Lower leg skin (tissue), 3 donors: ENCODE results near the gene DUOXA1.

Source experiments
- CTCF ChIP-seq, 3 donors: fragments of 450-650 bp; IDR thresholded peaks; one replicate each; pipeline ENCODE4 v1.5.1; 2016; ENCODE audit warnings: antibody characterized with exemption in 3 of 3, mild to moderate bottlenecking in 3 of 3, moderate library complexity in 2 of 3
- POLR2A ChIP-seq, 2 donors: fragments of 450-650 bp; IDR thresholded peaks; one replicate each; pipeline ENCODE4 v1.6.1; 2016 to 2017; ENCODE audit warnings: antibody characterized with exemption in 2 of 2, mild to moderate bottlenecking in 1 of 2, moderate library complexity in 1 of 2

GRCh38 chr15:45091576-45091975, 38.1 kb downstream of the DUOXA1 start:
- TF ChIP-seq POLR2A (IDR thresholded peaks at IDR 0.05) (no peak), CTCF (IDR thresholded peaks at IDR 0.05) (no peak)
